GM03348 (cell line): ENCODE data around the gene KLHL10.

ENCODE experiments used
- DNase-seq: peaks from one replicate; pipeline ENCODE4 v3.0.0; 2012; ENCODE audit warnings: low spot score

The KLHL10 gene

DNA sequence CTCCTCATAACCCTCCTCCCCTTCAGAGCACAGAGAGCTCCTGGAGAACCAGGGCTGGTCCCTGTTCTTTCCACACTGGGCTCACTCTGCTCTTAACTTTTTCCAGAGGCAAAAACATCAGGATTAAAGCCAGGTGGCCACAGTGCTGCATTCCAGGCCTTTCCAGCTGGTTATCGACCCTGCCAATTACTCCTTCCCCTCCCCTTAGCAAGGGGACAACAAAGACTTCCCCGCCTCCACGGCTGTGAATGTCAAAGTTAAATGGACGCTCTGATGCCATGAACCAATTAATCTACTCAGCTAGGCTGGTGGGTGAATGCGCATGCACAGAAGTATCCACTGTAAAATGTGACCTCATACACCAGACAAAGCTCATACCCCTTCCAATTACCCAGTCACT lies 58.0 kb downstream of the KLHL10 start:
- DNase-seq = peak; percentile 44

- no peak for DNase-seq
Observed at GRCh38 chr17:41896726-41897125, 59.1 kb downstream of the KLHL10 start.
